HepG2 (cell line): ENCODE measurements around the gene FEV. TPM values are rescaled to one million over a fixed set of nuclear protein-coding genes. Genes with fewer than 3 reads are reported as not detected.

Experiments
- ARNTL ChIP-seq: sonication (generic); formaldehyde crosslinking; IDR thresholded peaks from 2 replicates; pipeline ENCODE4 v1.4.0; 2020; ENCODE audit warnings: mild to moderate bottlenecking, missing genetic modification reagents
- ASH2L ChIP-seq: fragments of 300-600, 200-600 bp; sonication (generic); IDR thresholded peaks from 2 replicates; pipeline ENCODE4 v1.7.0; 2017; ENCODE audit warnings: low read depth, mild to moderate bottlenecking, moderate library complexity, mixed read lengths, low read length; ENCODE audit not compliant: insufficient read length
- DBP ChIP-seq: sonication (generic); formaldehyde crosslinking; IDR thresholded peaks from 2 replicates; pipeline ENCODE4 v1.4.0; 2020; ENCODE audit warnings: missing genetic modification reagents; ENCODE audit errors: not compliant biosample characterization
- EZH2 ChIP-seq: conservative IDR thresholded peaks from 2 replicates; pipeline ENCODE4 v1.6.1; 2012; ENCODE audit warnings: mild to moderate bottlenecking, low read depth, low read length, moderate library complexity
- HOXA3 ChIP-seq: sonication (generic); formaldehyde crosslinking; IDR thresholded peaks from 2 replicates; pipeline ENCODE4 v1.5.0; 2020; ENCODE audit warnings: missing genetic modification reagents
- MBNL3 ChIP-seq: fragments of 250-450 bp; sonication (Bioruptor Pico); conservative IDR thresholded peaks from 2 replicates; pipeline ENCODE4 v1.8.0; 2022; ENCODE audit warnings: mild to moderate bottlenecking, inconsistent platforms
- NAIF1 ChIP-seq: sonication (generic); formaldehyde crosslinking; IDR thresholded peaks from 2 replicates; pipeline ENCODE4 v1.5.0; 2020; ENCODE audit warnings: mild to moderate bottlenecking, missing genetic modification reagents, borderline replicate concordance
- NR3C1 ChIP-seq: sonication (generic); formaldehyde crosslinking; IDR thresholded peaks from 2 replicates; pipeline ENCODE4 v1.4.0; 2020; ENCODE audit warnings: missing genetic modification reagents
- NRL ChIP-seq: sonication (generic); formaldehyde crosslinking; IDR thresholded peaks from 2 replicates; pipeline ENCODE4 v1.5.0; 2020; ENCODE audit warnings: missing genetic modification reagents, mild to moderate bottlenecking, moderate library complexity, borderline replicate concordance
- PPARG ChIP-seq: conservative IDR thresholded peaks from 2 replicates; pipeline ENCODE4 v1.6.1; 2016; ENCODE audit warnings: missing biosample characterization, missing genetic modification reagents
- TEAD2 ChIP-seq: sonication (generic); formaldehyde crosslinking; IDR thresholded peaks from 2 replicates; pipeline ENCODE4 v1.9.0; 2021; ENCODE audit warnings: missing genetic modification reagents
- YY1 ChIP-seq: IDR thresholded peaks from 2 replicates; pipeline ENCODE4 v1.6.1; 2011; ENCODE audit warnings: low read length, low read depth, moderate library complexity, mild to moderate bottlenecking; ENCODE audit not compliant: insufficient read depth, insufficient replicate concordance
- ZBTB39 ChIP-seq: sonication (generic); formaldehyde crosslinking; IDR thresholded peaks from 2 replicates; pipeline ENCODE4 v1.5.0; 2020; ENCODE audit warnings: missing genetic modification reagents
- ZNF10 ChIP-seq: sonication (generic); formaldehyde crosslinking; IDR thresholded peaks from 2 replicates; pipeline ENCODE4 v1.4.0; 2020; ENCODE audit warnings: mild to moderate bottlenecking, low read depth, missing genetic modification reagents, borderline replicate concordance
- ZNF251 ChIP-seq: sonication (generic); formaldehyde crosslinking; IDR thresholded peaks from 2 replicates; pipeline ENCODE4 v1.9.0; 2021; ENCODE audit warnings: mild to moderate bottlenecking, missing genetic modification reagents
- ZNF501 ChIP-seq: sonication (generic); formaldehyde crosslinking; IDR thresholded peaks from 2 replicates; pipeline ENCODE4 v1.5.1; 2020; ENCODE audit warnings: mild to moderate bottlenecking, moderate library complexity, missing genetic modification reagents
- ZNF652 ChIP-seq: IDR thresholded peaks from 2 replicates; pipeline ENCODE4 v1.6.1; 2016; ENCODE audit warnings: low read depth, borderline replicate concordance
- ZNF790 ChIP-seq: sonication (generic); formaldehyde crosslinking; IDR thresholded peaks from 2 replicates; pipeline ENCODE4 v1.8.0; 2022; ENCODE audit warnings: missing genetic modification reagents, mild to moderate bottlenecking, borderline replicate concordance
- polyA plus RNA-seq, 8 experiments: library from polyadenylated mRNA; depleted of rRNA in 3 of 8; stranded (reverse) in 7 of 8; unstranded in 1 of 8; fragments of >200 nt; fragmentation: Illumina TruSeq in 4 of 8; extraction: Trizol in 4 of 8; gene quantifications; 2 replicates each; pipeline versions ENCODE4 v1.2.1 to v1.2.3, GENCODE V29; 2011 to 2016; ENCODE audit warnings: low read depth in 4 of 8, missing spikeins in 1 of 8, mixed read lengths in 1 of 8; ENCODE audit not compliant: insufficient read depth in 1 of 8
- total RNA-seq, 5 experiments: library from RNA; depleted of rRNA; stranded (reverse); fragments of >200 nt; fragmentation: Illumina TruSeq; extraction: Trizol; gene quantifications; 2 replicates each; pipeline ENCODE4 v1.2.3, GENCODE V29; 2016; ENCODE audit warnings: low read depth in 1 of 5
- TF ChIP-seq, protein P1 (sequence below): sonication (generic); formaldehyde crosslinking; IDR thresholded peaks from 2 replicates; pipeline ENCODE4 v1.4.0; 2020; ENCODE audit warnings: missing genetic modification reagents
- TF ChIP-seq, protein P2 (sequence below): sonication (generic); formaldehyde crosslinking; IDR thresholded peaks from 2 replicates; pipeline ENCODE4 v1.5.0; 2020; ENCODE audit warnings: mild to moderate bottlenecking, missing genetic modification reagents
- TF ChIP-seq, protein P3 (sequence below): sonication (generic); formaldehyde crosslinking; IDR thresholded peaks from 2 replicates; pipeline ENCODE4 v1.5.0; 2020; ENCODE audit warnings: missing genetic modification reagents

Gene FEV
- total and polyA plus RNA-seq, 2 of the 13 experiments (the other 11 are each of a cell fraction or from before 2014, with no cell fraction given), result not detected

DNA sequence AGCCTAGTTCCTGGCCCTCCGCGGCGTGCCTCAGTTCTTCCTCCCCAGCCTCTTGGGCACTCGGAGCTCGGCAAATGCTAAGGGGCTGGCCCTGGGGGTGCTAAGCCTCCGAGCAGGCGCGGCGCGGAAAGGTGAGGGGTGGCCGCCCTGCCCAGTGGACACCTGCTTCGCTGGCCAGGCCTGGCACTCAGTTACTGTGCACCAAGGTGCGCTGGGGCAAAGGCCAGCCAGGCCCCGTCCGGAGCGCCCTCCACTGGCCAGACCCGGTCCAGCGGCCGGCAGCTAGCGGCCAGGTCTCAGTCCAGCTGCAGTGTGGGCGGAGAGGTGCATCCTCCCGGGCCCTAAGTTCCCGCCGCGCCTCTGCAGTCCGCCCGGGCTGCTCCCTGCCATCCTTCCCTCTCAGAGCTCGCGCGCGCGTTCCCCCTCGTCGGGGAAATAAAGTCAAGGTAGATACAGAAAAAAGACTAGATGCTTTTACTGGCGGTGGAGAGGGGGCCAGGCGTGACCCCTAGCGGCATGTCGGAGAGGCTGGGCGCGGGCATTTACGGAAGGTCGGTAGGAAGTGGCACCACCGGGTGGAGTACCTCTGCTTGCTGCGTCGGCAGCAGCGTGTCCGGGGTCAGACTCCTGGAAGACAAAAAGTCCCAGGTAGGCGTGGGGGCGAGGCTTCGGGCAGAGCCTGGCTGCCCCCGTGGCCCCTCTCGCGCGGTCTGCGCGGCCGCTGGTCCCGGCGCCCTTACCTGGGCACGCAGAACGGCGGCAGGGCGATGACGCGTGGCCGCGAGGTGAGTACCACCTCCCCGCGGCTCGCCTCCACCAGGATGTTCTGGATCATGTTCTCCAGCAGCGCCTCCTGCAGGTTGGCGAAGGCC is 17.6 kb upstream of the FEV start (continued):
- TF ChIP-seq ZNF10 (CRISPR knock-in tag), result no peak
- peak; percentile 12; the same call in 1 of the 2 replicates for TF ChIP-seq NAIF1 (CRISPR knock-in tag)
- peak; percentile 9 for TF ChIP-seq ZNF501 (CRISPR knock-in tag)
- TF ChIP-seq EZH2, result 0 out of 2 replicates have a peak, but pooled peaks have one; percentile 7
- peak; percentile 5; the same call in 1 of the 2 replicates for TF ChIP-seq ZNF790
- no peak for TF ChIP-seq NR3C1 (CRISPR knock-in tag)
- peak; percentile 28; the same call in 1 of the 2 replicates for TF ChIP-seq NRL
- TF ChIP-seq, protein P1, sequence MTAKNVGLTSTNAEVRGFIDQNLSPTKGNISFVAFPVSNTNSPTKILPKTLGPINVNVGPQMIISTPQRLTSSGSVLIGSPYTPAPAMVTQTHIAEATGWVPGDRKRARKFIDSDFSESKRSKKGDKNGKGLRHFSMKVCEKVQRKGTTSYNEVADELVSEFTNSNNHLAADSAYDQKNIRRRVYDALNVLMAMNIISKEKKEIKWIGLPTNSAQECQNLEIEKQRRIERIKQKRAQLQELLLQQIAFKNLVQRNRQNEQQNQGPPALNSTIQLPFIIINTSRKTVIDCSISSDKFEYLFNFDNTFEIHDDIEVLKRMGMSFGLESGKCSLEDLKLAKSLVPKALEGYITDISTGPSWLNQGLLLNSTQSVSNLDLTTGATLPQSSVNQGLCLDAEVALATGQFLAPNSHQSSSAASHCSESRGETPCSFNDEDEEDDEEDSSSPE (CRISPR knock-in tag), result no peak
- TF ChIP-seq, protein P2, sequence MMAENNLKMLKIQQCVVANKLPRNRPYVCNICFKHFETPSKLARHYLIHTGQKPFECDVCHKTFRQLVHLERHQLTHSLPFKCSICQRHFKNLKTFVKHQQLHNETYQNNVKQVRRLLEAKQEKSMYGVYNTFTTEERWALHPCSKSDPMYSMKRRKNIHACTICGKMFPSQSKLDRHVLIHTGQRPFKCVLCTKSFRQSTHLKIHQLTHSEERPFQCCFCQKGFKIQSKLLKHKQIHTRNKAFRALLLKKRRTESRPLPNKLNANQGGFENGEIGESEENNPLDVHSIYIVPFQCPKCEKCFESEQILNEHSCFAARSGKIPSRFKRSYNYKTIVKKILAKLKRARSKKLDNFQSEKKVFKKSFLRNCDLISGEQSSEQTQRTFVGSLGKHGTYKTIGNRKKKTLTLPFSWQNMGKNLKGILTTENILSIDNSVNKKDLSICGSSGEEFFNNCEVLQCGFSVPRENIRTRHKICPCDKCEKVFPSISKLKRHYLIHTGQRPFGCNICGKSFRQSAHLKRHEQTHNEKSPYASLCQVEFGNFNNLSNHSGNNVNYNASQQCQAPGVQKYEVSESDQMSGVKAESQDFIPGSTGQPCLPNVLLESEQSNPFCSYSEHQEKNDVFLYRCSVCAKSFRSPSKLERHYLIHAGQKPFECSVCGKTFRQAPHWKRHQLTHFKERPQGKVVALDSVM, result 0 out of 2 replicates have a peak, but pooled peaks have one; percentile 2
- TF ChIP-seq, protein P3, sequence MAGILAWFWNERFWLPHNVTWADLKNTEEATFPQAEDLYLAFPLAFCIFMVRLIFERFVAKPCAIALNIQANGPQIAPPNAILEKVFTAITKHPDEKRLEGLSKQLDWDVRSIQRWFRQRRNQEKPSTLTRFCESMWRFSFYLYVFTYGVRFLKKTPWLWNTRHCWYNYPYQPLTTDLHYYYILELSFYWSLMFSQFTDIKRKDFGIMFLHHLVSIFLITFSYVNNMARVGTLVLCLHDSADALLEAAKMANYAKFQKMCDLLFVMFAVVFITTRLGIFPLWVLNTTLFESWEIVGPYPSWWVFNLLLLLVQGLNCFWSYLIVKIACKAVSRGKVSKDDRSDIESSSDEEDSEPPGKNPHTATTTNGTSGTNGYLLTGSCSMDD (CRISPR knock-in tag), result no peak
- TF ChIP-seq DBP (CRISPR knock-in tag), result no peak
- TF ChIP-seq YY1, result no peak
- no peak for TF ChIP-seq ZNF652 (CRISPR knock-in tag)
- 0 out of 2 replicates have a peak, but pooled peaks have one; percentile 33 for TF ChIP-seq ARNTL (CRISPR knock-in tag)
- peak; percentile 20 for TF ChIP-seq ASH2L
- no peak for TF ChIP-seq HOXA3 (CRISPR knock-in tag)
- no peak for TF ChIP-seq TEAD2
- TF ChIP-seq ZBTB39 (CRISPR knock-in tag), result no peak
- 0 out of 2 replicates have a peak, but pooled peaks have one; percentile 37 for TF ChIP-seq ZNF251 (CRISPR knock-in tag)
- no peak for TF ChIP-seq MBNL3
- peak; percentile 79 for TF ChIP-seq PPARG
